GM12801 (cell line): ENCODE data around the gene PATL1.

Experiments used
- CTCF ChIP-seq: IDR thresholded peaks from one replicate; pipeline ENCODE4 v1.5.1; 2011; ENCODE audit warnings: control low read depth; ENCODE audit not compliant: insufficient read length; ENCODE audit errors: extremely low read depth

Gene PATL1

GRCh38 chr11:59679347-59679746, 10.5 kb upstream of the PATL1 start:
- no peak for TF ChIP-seq CTCF

GRCh38 chr11:59678813-59679165, 10.0 kb upstream of the PATL1 start:
- no peak for TF ChIP-seq CTCF

- TF ChIP-seq CTCF, result no peak
These were observed 9.4 kb upstream of the PATL1 start for GRCh38 chr11:59678118-59678812.

- TF ChIP-seq CTCF, result no peak
These were observed 7.4 kb upstream of the PATL1 start for GRCh38 chr11:59676205-59676604.

- TF ChIP-seq CTCF, result no peak
These were observed 5.5 kb upstream of the PATL1 start for GRCh38 chr11:59674291-59674690.

GRCh38 chr11:59673291-59673690, 4.5 kb upstream of the PATL1 start:
- TF ChIP-seq CTCF, result no peak

GRCh38 chr11:59671471-59671870, 2.6 kb upstream of the PATL1 start:
- TF ChIP-seq CTCF, result no peak
